ENCODE results near the gene GRB14. TPM values are rescaled to one million over a fixed set of nuclear protein-coding genes. Genes with fewer than 3 reads are reported as not detected.

The GRB14 gene
- total RNA-seq, 2 donors from 2014 or later, result 22.7 to 27.5 TPM

- intact Hi-C loops (cut with DNase I), result no loop called here
- H3K4me3 ChIP-seq, result peak overlapping the region; percentile 49 to 92
- 5 to 6% methylated on average over 7 of the region's 7 CpGs for WGBS, 2 donors
- peaks cover 4% of the 10 kb centered on the region for H3K4me1 ChIP-seq
- H3K27ac ChIP-seq, result peak overlapping the region in 3 of 4 donors; percentile 78 to 95 (median 86)
- DNase-seq (no peak), ATAC-seq (no peak)
- H3K36me3 ChIP-seq (replicated peaks in 1 of 2; ENCODE audit: insufficient read depth in 1 of 2, low read depth in 2 of 2), result no peaks in the 10 kb centered on the region
- H3K9me3 ChIP-seq, result no peaks in the 10 kb centered on the region
- TF ChIP-seq POLR2A (IDR thresholded peaks at IDR 0.05), result no peak
- no peak for TF ChIP-seq CTCF (IDR thresholded peaks at IDR 0.05)
- H3K27me3 ChIP-seq, result no peaks in the 10 kb centered on the region
Measured at GRCh38 chr2:164620457-164620856, 825 bp downstream of the GRB14 start.

- H3K27ac ChIP-seq, result no peak overlapping the region
- TF ChIP-seq CTCF (IDR thresholded peaks at IDR 0.05) (no peak), POLR2A (IDR thresholded peaks at IDR 0.05) (no peak)
- no peaks in the 10 kb centered on the region for H3K9me3 ChIP-seq
- ATAC-seq (no peak), DNase-seq (no peak)
- 76 to 84% methylated on average over 2 of the region's 2 CpGs for WGBS, 2 donors
- peaks cover 4% of the 10 kb centered on the region for H3K4me1 ChIP-seq
- H3K27me3 ChIP-seq, result no peaks in the 10 kb centered on the region
- no peak overlapping the region for H3K4me3 ChIP-seq
- no peaks in the 10 kb centered on the region for H3K36me3 ChIP-seq (replicated peaks in 1 of 2; ENCODE audit: insufficient read depth in 1 of 2, low read depth in 2 of 2)
- intact Hi-C loops (cut with DNase I), result no loop called here
Measured at GRCh38 chr2:164617466-164617865, 3.8 kb downstream of the GRB14 start.

- no peak for TF ChIP-seq POLR2A (IDR thresholded peaks at IDR 0.05)
- no peak for DNase-seq
- Histone ChIP-seq H3K9me3 (no peaks in the 10 kb centered on the region), H3K27ac (no peak overlapping the region), H3K4me3 (no peak overlapping the region), H3K36me3 (replicated peaks in 1 of 2; ENCODE audit: insufficient read depth in 1 of 2, low read depth in 2 of 2) (no peaks in the 10 kb centered on the region), H3K4me1 (no peaks in the 10 kb centered on the region), H3K27me3 (no peaks in the 10 kb centered on the region)
- no peak for ATAC-seq
- intact Hi-C loops (cut with DNase I), result no loop called here
- WGBS, 2 donors, result 93% methylated on average over 1 of the region's 1 CpG
Measured at GRCh38 chr2:164613321-164613982, 7.8 kb downstream of the GRB14 start.

- Histone ChIP-seq H3K27ac (no peak overlapping the region), H3K4me1 (peaks cover 10% of the 10 kb centered on the region), H3K9me3 (no peaks in the 10 kb centered on the region), H3K27me3 (no peaks in the 10 kb centered on the region), H3K36me3 (replicated peaks in 1 of 2; ENCODE audit: insufficient read depth in 1 of 2, low read depth in 2 of 2) (no peaks in the 10 kb centered on the region), H3K4me3 (no peak overlapping the region)
- intact Hi-C loops (cut with DNase I), result no loop called here
- ATAC-seq, result no peak
- no peak for DNase-seq
- 89 to 100% methylated on average over 1 of the region's 1 CpG for WGBS, 2 donors
- TF ChIP-seq POLR2A (IDR thresholded peaks at IDR 0.05) (no peak), CTCF (IDR thresholded peaks at IDR 0.05) (no peak)
Measured at GRCh38 chr2:164609790-164610189, 11.5 kb downstream of the GRB14 start.

- no peaks in the 10 kb centered on the region for H3K9me3 ChIP-seq
- intact Hi-C loops (cut with DNase I), result no loop called here
- no peak overlapping the region for H3K4me3 ChIP-seq
- H3K27me3 ChIP-seq, result no peaks in the 10 kb centered on the region
- H3K27ac ChIP-seq, result peak overlapping the region in 3 of 4 donors; percentile 57 to 76 (median 58)
- ATAC-seq (peak; percentile 92), DNase-seq (peak in 2 of 4 donors; percentile 32 to 42)
- peaks cover 10% of the 10 kb centered on the region for H3K4me1 ChIP-seq
- 18 to 28% methylated on average over 2 of the region's 2 CpGs for WGBS, 2 donors
- no peaks in the 10 kb centered on the region for H3K36me3 ChIP-seq (replicated peaks in 1 of 2; ENCODE audit: insufficient read depth in 1 of 2, low read depth in 2 of 2)
- TF ChIP-seq CTCF (IDR thresholded peaks at IDR 0.05) (no peak), POLR2A (IDR thresholded peaks at IDR 0.05) (no peak)
Measured at GRCh38 chr2:164606557-164606956, 14.7 kb downstream of the GRB14 start.
